AG10803 (cell line): ENCODE results near the gene ZDHHC11B.

Experiments
- DNase-seq: peaks from one replicate; pipeline ENCODE4 v3.0.0; 2010; ENCODE audit warnings: low read depth
- H3K4me3 ChIP-seq: 2 replicates; pipeline ENCODE4 v1.5.1; 2011; ENCODE audit warnings: mild to moderate bottlenecking, low read length, control low read depth
- TF ChIP-seq, protein P1 (sequence below): conservative IDR thresholded peaks from 2 replicates; pipeline ENCODE4 v1.5.1; 2011; ENCODE audit warnings: mild to moderate bottlenecking, low read length, control low read depth, inconsistent platforms

Gene ZDHHC11B

DNA sequence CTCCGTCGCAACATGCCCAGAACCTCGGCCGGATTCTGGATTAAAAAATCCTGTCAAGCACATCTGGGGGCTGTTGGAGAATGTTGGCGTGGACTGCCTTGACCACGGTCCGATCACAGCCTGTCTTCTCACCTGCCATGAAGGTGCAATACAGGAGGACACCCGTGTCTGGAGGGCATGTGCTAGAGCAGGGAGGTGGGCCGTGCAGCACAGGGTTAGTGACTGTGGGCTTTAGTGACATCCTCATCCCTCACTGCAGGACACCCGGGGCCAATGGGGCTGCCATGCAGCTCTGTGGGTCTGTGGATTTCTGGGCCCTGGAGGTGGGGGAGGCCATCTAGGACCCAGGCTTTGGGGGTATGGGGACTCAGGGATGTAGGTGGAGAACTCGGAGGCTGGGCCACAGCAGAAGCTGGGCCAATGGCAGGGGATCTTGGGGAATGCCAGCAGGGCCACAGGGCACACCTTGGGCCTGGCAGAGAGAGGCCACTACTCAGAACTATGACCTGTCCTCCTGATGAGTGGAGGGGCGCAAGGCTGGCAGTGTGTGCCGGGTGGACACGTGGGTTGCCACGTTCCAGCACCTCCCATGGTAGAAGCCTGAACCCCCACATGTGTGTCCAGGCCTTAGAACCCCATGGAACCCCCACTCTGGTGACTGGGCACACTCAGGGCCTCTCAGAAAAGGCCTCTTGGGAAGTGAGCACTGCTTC is 23.3 kb downstream of the ZDHHC11B start:
- TF ChIP-seq, protein P1, sequence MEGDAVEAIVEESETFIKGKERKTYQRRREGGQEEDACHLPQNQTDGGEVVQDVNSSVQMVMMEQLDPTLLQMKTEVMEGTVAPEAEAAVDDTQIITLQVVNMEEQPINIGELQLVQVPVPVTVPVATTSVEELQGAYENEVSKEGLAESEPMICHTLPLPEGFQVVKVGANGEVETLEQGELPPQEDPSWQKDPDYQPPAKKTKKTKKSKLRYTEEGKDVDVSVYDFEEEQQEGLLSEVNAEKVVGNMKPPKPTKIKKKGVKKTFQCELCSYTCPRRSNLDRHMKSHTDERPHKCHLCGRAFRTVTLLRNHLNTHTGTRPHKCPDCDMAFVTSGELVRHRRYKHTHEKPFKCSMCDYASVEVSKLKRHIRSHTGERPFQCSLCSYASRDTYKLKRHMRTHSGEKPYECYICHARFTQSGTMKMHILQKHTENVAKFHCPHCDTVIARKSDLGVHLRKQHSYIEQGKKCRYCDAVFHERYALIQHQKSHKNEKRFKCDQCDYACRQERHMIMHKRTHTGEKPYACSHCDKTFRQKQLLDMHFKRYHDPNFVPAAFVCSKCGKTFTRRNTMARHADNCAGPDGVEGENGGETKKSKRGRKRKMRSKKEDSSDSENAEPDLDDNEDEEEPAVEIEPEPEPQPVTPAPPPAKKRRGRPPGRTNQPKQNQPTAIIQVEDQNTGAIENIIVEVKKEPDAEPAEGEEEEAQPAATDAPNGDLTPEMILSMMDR, result no peak
- DNase-seq, result no peak
- H3K4me3 ChIP-seq, result no peak overlapping the region

DNA sequence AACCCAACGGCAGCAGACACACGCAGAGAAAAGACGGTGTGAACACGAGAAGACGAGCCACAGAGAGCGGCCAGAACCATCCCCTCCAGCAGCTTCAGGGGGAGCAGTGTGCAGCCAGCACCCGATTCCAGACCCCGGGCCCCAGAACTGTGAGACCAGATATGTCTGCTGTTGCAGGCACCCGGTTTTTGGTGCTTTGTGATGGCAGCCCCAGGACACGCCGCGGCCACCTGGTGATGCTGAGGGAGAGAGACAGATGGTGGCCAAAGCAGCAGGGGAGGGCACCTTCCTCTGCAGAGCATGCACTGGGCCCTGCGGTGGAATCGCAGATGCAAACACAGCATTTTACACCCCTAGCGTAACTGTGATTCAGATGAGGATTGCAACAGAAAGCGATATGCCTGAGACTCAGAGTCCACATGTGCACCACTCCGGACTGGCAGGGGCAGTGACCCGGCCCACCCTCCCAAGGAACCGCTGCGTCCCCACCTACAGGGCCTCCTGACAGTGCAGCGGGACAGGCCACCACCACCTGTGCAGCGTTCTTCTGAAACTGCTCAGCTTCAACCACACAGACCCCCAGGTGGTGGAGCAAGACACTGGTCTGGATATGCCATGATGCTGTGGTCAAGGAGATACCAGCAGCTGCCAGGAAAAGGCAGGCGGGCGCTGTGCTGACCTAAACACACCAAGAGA is 24.0 kb downstream of the ZDHHC11B start:
- DNase-seq, result no peak
- TF ChIP-seq, protein P1, result no peak
- H3K4me3 ChIP-seq, result no peak overlapping the region

DNA sequence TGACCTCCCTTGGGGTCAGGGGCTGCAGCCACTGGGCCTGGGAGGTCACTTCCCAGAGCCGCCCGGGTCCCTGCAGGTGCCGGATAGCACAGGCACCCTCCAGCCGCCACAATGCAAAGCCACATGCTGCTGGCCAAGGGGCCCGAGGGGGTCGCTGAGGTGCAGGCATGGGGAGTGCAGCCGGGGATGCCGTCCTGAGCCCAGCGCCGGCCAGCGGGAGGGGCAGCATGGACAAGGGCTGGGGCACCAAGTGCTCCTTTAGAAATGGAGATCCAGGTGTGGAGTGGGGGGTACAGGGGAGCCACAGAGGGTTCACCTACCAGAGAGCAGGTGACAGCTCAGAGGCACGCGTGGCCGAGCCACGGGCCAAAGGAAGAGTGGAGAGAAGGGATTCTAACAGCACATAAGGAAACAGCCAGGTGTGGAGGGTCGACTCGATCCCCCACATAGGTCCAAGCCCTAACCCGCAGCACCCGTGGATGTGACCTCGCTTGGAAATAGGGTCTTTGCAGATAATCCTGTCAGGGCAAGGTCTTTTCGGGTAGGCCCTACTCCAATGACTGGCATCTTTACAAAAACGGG is 24.7 kb downstream of the ZDHHC11B start:
- no peak overlapping the region for H3K4me3 ChIP-seq
- TF ChIP-seq, protein P1, result no peak
- no peak for DNase-seq

DNA sequence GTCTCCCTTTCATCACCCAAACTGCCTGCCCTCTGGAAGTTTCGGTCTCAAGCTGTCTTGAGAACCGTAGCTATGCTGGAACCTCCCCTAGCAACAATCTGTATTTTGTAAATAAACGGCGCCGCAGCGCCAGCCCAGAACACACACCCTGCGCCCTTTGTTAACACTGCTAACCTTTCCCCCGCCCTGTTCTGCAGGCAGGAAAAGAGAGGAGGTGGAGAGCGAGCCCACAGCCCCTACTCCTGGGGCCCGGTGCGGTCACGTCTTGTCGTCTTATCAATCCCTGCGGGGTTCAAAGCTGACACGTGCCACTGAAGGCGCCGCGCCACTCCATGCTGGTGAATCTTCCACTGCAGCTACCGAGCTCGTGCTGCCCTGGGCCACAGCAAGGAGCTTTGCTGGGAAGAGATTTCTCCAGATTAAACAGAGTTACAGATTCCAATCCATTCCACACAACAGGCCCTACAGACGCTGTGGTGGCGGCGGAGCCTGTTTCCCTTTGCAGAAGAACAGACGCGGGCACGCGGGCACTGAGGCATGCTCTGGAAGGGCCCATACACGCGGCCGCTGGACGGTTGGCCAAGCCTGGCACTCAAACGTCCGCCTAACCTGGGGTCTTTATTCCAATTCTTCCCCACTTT is 25.3 kb downstream of the ZDHHC11B start:
- DNase-seq, result peak; percentile 15
- no peak overlapping the region for H3K4me3 ChIP-seq
- TF ChIP-seq, protein P1, result no peak

DNA sequence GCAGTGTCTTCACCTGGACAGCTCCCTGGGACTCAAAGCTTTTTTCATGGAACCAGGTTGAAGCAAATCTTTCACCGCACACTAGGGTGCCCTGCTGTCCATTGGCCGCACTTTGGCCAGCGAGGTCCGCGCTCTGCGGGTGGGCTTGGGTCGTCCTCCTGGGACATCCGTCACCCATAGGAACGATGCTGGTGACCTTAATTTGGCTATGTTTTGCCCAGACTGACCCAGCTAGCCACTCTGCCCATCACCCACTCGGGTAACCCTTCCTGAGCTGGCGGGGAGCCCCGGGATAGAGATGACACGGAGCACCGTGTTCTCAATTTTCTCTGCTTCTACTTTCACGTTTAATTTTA is 25.9 kb downstream of the ZDHHC11B start:
- TF ChIP-seq, protein P1, result no peak

DNA sequence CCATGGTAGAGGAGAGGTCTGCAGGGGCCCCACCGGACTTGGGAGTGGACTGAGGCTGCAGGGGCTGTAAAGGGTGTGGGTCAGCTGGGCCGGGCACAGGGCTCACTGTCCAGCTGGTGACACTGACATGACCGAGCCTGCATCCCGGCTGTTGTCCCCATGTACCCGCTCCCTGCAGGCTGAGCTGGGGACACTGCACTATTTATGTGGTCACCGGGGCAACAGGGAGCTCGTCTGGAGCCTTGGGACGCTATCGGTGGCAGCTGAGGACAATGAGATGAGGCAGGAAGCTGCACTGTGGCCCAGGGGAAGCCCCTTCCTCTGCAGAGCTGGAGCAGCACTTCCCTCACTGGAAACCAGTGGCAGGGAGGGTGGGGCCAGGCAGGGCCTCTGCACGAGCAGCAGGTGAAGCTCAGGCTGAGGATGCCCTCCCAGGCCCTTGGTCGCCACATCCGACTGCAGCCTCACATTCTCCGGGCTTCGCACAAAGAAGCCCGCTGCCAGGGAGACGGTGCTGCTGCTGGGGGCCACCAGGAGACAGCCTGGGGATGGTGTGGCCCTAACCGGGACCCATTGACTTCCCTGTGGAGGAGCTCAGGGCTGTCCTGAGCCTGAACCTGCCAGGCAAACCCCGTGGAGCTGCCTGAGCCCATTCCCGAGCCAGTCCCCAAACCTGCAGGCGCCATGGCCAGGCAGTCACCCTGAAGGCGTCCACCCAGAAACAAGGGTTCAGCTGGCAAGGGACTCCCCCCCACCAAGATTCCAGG is 26.4 kb downstream of the ZDHHC11B start:
- H3K4me3 ChIP-seq, result no peak overlapping the region
- DNase-seq, result no peak
- TF ChIP-seq, protein P1, result no peak

More for the DNA sequence above, 25.9 kb downstream of the ZDHHC11B start:
- H3K4me3 ChIP-seq, result no peak overlapping the region
- no peak for DNase-seq
